Tibial artery (tissue), 4 donors: ENCODE results near the gene DNHD1.

Source experiments
- DNase-seq, 2 donors: peaks; one replicate each; pipeline ENCODE4 v3.0.0-alpha.2; 2019
- H3K27ac ChIP-seq, 2 donors: fragments of 200-600 bp; sonication (generic) in 1 of 2; 1 replicate in 1 of 2; 2 replicates in 1 of 2; pipeline ENCODE4 v1.5.1; 2018 to 2019; ENCODE audit warnings: mild to moderate bottlenecking in 1 of 2
- H3K27me3 ChIP-seq, 2 donors: fragments of 200-600 bp; sonication (generic) in 1 of 2; one replicate each; pipeline versions ENCODE4 v1.5.1 to v1.6.0; 2016 to 2019
- H3K36me3 ChIP-seq, 3 donors: fragments of 200-600 bp; sonication (generic) in 2 of 3; one replicate each; pipeline ENCODE4 v1.5.1; 2016 to 2019; ENCODE audit warnings: mild to moderate bottlenecking in 2 of 3
- H3K4me1 ChIP-seq, 4 donors: fragments of 200-600 bp; sonication (generic) in 2 of 4; 1 replicate in 3 of 4; 2 replicates in 1 of 4; pipeline ENCODE4 v1.5.1; 2016 to 2019
- H3K4me3 ChIP-seq, 2 donors: fragments of 200-600 bp; sonication (generic) in 1 of 2; 1 replicate in 1 of 2; 2 replicates in 1 of 2; pipeline ENCODE4 v1.5.1; 2018 to 2019; ENCODE audit warnings: mild to moderate bottlenecking in 2 of 2
- H3K9me3 ChIP-seq, 3 donors: fragments of 200-600 bp; sonication (generic) in 1 of 3; one replicate each; pipeline ENCODE4 v1.5.1; 2016 to 2019
- intact Hi-C: fragments of 100-400 bp; cut with DNase I; formaldehyde crosslinking; loops from one replicate; pipeline ENCODE4 v1.15.0; 2023; ENCODE audit warnings: low total_unique reads
- TF ChIP-seq, protein P1 (sequence below), 2 experiments: fragments of 200-600 bp in 1 of 2; fragments of 450-650 bp in 1 of 2; IDR thresholded peaks; one replicate each; pipeline ENCODE4 v1.5.1; 2017 to 2019; ENCODE audit warnings: antibody characterized with exemption in 2 of 2, mild to moderate bottlenecking in 1 of 2, moderate library complexity in 1 of 2

DNHD1 gene

GRCh38 chr11:6538945-6539344 lies 41.9 kb downstream of the DNHD1 start:
- no peaks in the 10 kb centered on the region for H3K27me3 ChIP-seq
- no peak for DNase-seq
- no peak overlapping the region for H3K4me3 ChIP-seq
- H3K27ac ChIP-seq = no peak overlapping the region
- no peaks in the 10 kb centered on the region for H3K4me1 ChIP-seq
- TF ChIP-seq, protein P1, sequence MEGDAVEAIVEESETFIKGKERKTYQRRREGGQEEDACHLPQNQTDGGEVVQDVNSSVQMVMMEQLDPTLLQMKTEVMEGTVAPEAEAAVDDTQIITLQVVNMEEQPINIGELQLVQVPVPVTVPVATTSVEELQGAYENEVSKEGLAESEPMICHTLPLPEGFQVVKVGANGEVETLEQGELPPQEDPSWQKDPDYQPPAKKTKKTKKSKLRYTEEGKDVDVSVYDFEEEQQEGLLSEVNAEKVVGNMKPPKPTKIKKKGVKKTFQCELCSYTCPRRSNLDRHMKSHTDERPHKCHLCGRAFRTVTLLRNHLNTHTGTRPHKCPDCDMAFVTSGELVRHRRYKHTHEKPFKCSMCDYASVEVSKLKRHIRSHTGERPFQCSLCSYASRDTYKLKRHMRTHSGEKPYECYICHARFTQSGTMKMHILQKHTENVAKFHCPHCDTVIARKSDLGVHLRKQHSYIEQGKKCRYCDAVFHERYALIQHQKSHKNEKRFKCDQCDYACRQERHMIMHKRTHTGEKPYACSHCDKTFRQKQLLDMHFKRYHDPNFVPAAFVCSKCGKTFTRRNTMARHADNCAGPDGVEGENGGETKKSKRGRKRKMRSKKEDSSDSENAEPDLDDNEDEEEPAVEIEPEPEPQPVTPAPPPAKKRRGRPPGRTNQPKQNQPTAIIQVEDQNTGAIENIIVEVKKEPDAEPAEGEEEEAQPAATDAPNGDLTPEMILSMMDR (IDR thresholded peaks at IDR 0.05) = no peak
- intact Hi-C loops = loop anchor here (10.0 kb wide), 1 partner anchor 46 kb away; no protein-coding TSS in a partner anchor
- no peaks in the 10 kb centered on the region for H3K9me3 ChIP-seq
- peaks cover 0 to 19% (median 0%) of the 10 kb centered on the region in 3 donors for H3K36me3 ChIP-seq

DNA sequence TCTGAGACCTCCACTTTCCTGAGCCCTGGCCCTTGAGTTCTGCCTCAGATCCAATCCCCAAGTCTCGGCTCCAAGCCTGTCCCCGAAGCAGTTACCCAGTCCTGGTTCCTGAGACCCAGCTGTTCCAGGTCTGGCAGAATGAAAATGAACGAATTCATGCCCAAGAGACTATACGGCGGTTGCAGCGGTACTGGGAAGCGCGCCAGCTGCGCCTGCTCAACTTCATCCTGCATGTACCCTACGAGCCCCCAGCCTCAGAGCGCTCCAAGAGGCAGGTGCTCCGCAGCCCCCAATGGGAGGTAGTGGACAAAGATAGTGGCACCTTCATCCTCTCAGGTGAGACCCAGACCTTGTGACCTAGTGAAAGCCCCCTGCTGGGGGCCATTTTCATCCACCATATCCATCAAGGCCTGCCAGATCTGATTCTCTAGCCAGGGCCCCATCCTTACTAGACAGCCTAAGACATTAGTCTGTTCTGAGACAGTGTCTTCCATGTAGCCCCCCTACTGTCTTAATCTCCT lies 42.7 kb downstream of the DNHD1 start:
- intact Hi-C loops = loop anchor here (10.0 kb wide), 1 partner anchor 45 kb away; no protein-coding TSS in a partner anchor
- H3K27ac ChIP-seq = no peak overlapping the region
- H3K9me3 ChIP-seq = no peaks in the 10 kb centered on the region
- TF ChIP-seq, protein P1 (IDR thresholded peaks at IDR 0.05) = no peak
- H3K27me3 ChIP-seq = no peaks in the 10 kb centered on the region
- DNase-seq = no peak
- H3K4me1 ChIP-seq = no peaks in the 10 kb centered on the region
- H3K4me3 ChIP-seq = no peak overlapping the region
- peaks cover 0 to 19% (median 6%) of the 10 kb centered on the region in 3 donors for H3K36me3 ChIP-seq

DNA sequence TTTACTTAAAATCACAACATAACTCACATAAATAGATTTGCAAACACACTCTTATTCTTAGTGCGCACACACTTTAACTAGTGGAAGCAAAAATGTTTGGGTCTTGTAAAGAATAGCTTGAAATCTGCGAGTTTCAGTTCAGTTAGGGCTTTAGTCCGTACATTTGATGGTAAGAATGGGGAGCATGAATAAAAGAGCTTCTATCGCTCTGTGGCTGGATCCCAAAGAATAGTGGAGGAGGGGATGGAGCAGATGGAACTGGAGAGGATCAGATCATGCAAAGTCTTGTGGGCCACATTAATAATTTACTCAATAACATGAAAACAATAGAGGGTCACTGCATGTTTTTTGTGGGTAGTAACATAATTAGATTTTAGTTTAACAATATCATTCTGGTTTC lies 44.3 kb downstream of the DNHD1 start:
- intact Hi-C loops = no loop called here
- H3K4me3 ChIP-seq = no peak overlapping the region
- DNase-seq = no peak
- H3K9me3 ChIP-seq = no peaks in the 10 kb centered on the region
- no peak overlapping the region for H3K27ac ChIP-seq
- peaks cover 0 to 35% (median 16%) of the 10 kb centered on the region in 3 donors for H3K36me3 ChIP-seq
- no peaks in the 10 kb centered on the region for H3K4me1 ChIP-seq
- no peaks in the 10 kb centered on the region for H3K27me3 ChIP-seq
- TF ChIP-seq, protein P1 (IDR thresholded peaks at IDR 0.05) = no peak

- no peak overlapping the region for H3K4me3 ChIP-seq
- intact Hi-C loops = no loop called here
- TF ChIP-seq, protein P1 (IDR thresholded peaks at IDR 0.05) = no peak
- no peaks in the 10 kb centered on the region for H3K27me3 ChIP-seq
- DNase-seq = no peak
- H3K27ac ChIP-seq = no peak overlapping the region
- H3K9me3 ChIP-seq = no peaks in the 10 kb centered on the region
- no peaks in the 10 kb centered on the region for H3K4me1 ChIP-seq
- peaks cover 0 to 47% (median 22%) of the 10 kb centered on the region in 3 donors for H3K36me3 ChIP-seq
Measured at GRCh38 chr11:6542727-6543126, 45.6 kb downstream of the DNHD1 start.

GRCh38 chr11:6544921-6545850 lies 48.1 kb downstream of the DNHD1 start:
- peaks cover 0 to 43% (median 22%) of the 10 kb centered on the region in 3 donors for H3K36me3 ChIP-seq
- no peak for DNase-seq
- TF ChIP-seq, protein P1 (IDR thresholded peaks at IDR 0.05) = no peak
- no peak overlapping the region for H3K4me3 ChIP-seq
- no peak overlapping the region for H3K27ac ChIP-seq
- no peaks in the 10 kb centered on the region for H3K27me3 ChIP-seq
- no peaks in the 10 kb centered on the region for H3K4me1 ChIP-seq
- intact Hi-C loops = no loop called here
- no peaks in the 10 kb centered on the region for H3K9me3 ChIP-seq
